ENCODE measurements around the gene BIVM. TPM values are rescaled to one million over a fixed set of nuclear protein-coding genes. Genes with fewer than 3 reads are reported as not detected.

Gene BIVM
- total and polyA plus RNA-seq, 8 donors, result 8.2 to 14.1 (median 11.2) TPM

DNA sequence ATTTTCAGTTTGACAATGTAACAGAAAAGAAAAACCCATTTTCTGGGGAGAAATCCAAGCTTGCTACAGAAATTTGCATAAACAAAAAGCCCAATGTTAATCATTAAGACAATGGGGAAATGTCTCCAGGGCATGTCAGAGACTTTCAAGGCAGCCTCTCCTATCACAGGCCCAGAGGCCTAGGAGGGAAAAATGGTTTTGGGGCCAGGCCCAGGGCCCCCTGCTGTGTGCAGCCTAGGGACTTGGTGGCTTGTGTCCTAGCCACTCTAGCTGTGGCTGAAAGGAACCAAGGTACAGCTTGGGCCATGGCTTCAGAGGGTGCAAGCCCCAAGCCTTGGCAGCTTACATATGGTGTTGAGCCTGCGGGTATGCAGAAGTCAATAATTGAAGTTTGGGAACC is 17.3 kb upstream of the BIVM start:
- Histone ChIP-seq H3K36me3 (no peaks in the 10 kb centered on the region), H3K27ac (no peak overlapping the region), H3K9me3 (no peaks in the 10 kb centered on the region), H3K4me3 (no peak overlapping the region), H3K27me3 (no peaks in the 10 kb centered on the region), H3K4me1 (no peaks in the 10 kb centered on the region)
- TF ChIP-seq, protein P1, sequence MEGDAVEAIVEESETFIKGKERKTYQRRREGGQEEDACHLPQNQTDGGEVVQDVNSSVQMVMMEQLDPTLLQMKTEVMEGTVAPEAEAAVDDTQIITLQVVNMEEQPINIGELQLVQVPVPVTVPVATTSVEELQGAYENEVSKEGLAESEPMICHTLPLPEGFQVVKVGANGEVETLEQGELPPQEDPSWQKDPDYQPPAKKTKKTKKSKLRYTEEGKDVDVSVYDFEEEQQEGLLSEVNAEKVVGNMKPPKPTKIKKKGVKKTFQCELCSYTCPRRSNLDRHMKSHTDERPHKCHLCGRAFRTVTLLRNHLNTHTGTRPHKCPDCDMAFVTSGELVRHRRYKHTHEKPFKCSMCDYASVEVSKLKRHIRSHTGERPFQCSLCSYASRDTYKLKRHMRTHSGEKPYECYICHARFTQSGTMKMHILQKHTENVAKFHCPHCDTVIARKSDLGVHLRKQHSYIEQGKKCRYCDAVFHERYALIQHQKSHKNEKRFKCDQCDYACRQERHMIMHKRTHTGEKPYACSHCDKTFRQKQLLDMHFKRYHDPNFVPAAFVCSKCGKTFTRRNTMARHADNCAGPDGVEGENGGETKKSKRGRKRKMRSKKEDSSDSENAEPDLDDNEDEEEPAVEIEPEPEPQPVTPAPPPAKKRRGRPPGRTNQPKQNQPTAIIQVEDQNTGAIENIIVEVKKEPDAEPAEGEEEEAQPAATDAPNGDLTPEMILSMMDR (IDR thresholded peaks at IDR 0.05), result no peak
- DNase-seq, result no peak
- WGBS, 2 donors, result 97 to 100% methylated on average over 1 of the region's 1 CpG
- no peak for ATAC-seq
- no peak for FAIRE-seq
- intact Hi-C loops (cut with DNase I), result no loop called here

DNA sequence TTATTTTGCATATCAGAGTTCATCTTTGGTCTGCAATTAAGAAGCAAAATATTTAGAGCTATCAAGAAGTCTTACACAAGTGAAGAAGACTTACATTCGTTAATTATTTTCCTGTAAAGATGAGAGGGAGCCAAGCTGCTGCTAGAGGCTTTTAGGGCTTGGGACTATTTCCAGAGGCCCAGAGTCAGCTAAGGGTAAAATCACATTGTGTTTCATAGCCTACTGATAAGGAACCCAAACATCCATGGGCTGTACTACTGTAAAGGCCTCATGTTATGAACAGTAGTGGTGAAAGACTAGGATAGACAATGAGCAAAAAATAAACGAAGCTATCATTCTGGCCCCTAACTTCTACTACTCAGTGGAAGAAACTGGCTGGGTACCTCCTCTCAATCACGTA is 14.4 kb upstream of the BIVM start:
- Histone ChIP-seq H3K36me3 (peaks cover 0 to 4% (median 0%) of the 10 kb centered on the region in 3 donors), H3K27ac (no peak overlapping the region), H3K4me3 (no peak overlapping the region), H3K27me3 (no peaks in the 10 kb centered on the region), H3K4me1 (no peaks in the 10 kb centered on the region), H3K9me3 (no peaks in the 10 kb centered on the region)
- 71 to 80% methylated on average over 3 of the region's 3 CpGs for WGBS, 2 donors
- intact Hi-C loops (cut with DNase I), result no loop called here
- DNase-seq, result no peak
- FAIRE-seq, result no peak
- TF ChIP-seq, protein P1 (IDR thresholded peaks at IDR 0.05), result no peak
- no peak for ATAC-seq

DNA sequence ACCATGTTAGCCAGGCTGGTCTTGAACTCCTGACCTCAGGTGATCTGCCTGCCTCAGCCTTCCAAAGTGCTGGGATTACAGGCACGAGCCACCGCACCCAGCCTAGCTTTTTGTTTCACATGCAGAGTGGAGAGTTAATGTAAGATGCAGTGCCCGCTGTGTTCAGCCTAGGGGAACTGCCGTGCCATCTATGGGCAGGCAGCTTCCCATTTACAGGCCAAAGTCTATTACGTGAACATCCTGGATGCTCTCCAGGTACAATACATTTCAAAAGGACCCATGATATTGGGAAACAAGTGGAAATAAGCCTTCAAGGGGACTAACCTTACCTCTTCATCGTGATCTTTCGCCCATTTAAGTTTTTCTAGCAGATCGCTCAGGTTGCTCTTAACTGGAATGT is 10.2 kb upstream of the BIVM start:
- H3K9me3 ChIP-seq, result no peaks in the 10 kb centered on the region
- H3K36me3 ChIP-seq, result peaks cover 0 to 12% (median 0%) of the 10 kb centered on the region in 3 donors
- no peak overlapping the region for H3K27ac ChIP-seq
- no peak for DNase-seq
- TF ChIP-seq, protein P1 (IDR thresholded peaks at IDR 0.05), result no peak
- no peak for ATAC-seq
- H3K27me3 ChIP-seq, result no peaks in the 10 kb centered on the region
- H3K4me1 ChIP-seq, result no peaks in the 10 kb centered on the region
- FAIRE-seq, result no peak
- intact Hi-C loops (cut with DNase I), result no loop called here
- H3K4me3 ChIP-seq, result no peak overlapping the region
- WGBS, 2 donors, result 93 to 95% methylated on average over 8 of the region's 8 CpGs

DNA sequence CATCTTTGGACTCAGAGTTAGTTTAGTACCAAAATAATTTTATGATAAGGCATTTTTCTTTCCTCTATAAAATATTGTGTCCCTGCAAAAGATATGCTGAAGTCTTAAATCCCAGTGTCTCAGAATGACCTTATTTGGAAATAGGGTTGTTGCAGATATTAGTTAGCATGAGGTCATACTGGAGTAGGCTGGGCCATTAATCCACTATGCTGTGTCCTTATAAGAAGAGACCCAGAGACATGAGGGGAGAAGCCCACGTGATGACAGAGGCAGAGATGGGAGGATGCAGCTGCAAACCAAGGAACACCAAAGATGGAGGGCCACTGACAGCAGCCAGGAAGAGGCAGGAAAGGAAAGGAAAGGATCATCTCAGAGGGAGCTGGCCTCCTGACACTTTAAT is 6.5 kb upstream of the BIVM start:
- 73 to 79% methylated on average over 1 of the region's 1 CpG for WGBS, 2 donors
- no peaks in the 10 kb centered on the region for H3K27me3 ChIP-seq
- DNase-seq (no peak), FAIRE-seq (no peak), ATAC-seq (no peak)
- intact Hi-C loops (cut with DNase I), result no loop called here
- no peaks in the 10 kb centered on the region for H3K4me1 ChIP-seq
- no peak overlapping the region for H3K4me3 ChIP-seq
- TF ChIP-seq, protein P1 (IDR thresholded peaks at IDR 0.05), result no peak
- H3K9me3 ChIP-seq, result no peaks in the 10 kb centered on the region
- H3K36me3 ChIP-seq, result peaks cover 0 to 12% (median 0%) of the 10 kb centered on the region in 3 donors
- H3K27ac ChIP-seq, result no peak overlapping the region

DNA sequence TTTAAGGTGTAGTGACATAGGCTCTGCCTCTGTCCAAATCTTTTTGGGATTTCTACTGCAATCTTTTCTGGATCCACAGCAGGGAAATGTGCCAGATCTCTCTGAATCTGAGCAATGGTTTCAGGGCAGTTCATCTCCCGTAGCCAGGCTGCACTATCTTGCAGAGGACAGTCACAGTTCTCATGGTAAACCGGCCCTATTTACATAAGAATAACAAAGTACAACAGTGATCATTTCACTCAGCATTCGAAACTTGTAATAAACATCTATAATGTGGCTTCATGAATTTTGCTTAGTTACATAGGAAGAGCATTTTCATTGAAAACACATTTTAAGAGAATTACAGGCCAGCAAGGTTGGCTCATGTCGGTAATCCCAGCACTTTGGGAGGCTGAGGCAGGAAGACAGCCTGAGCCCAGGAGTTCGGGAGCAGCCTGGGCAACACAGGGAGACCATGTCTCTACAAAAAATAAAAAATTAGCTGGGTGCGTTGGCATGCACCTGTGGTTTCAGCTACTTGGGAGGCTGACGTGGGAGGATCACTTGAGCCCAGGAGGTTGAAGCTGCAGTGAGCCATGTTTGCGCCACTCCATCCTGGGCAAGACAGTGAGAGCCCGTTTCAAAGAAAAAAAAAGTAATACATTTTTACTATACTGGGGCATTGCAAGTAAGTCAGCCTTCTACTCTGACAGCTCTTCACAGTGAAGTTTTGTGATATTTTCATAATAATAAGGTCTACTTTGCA is 5.1 kb upstream of the BIVM start:
- TF ChIP-seq, protein P1 (IDR thresholded peaks at IDR 0.05), result no peak
- DNase-seq (no peak), FAIRE-seq (no peak), ATAC-seq (no peak)
- H3K4me1 ChIP-seq, result peaks cover 0 to 5% (median 0%) of the 10 kb centered on the region in 3 donors
- H3K4me3 ChIP-seq, result no peak overlapping the region
- intact Hi-C loops (cut with DNase I), result no loop called here
- H3K9me3 ChIP-seq, result no peaks in the 10 kb centered on the region
- no peaks in the 10 kb centered on the region for H3K27me3 ChIP-seq
- H3K36me3 ChIP-seq, result peaks cover 0 to 12% (median 0%) of the 10 kb centered on the region in 3 donors
- WGBS, 2 donors, result 89 to 90% methylated on average over 9 of the region's 9 CpGs
- no peak overlapping the region for H3K27ac ChIP-seq
